ENCODE results near the gene ZSWIM6.
"Not testable (repeated sequence)": the region's sequence is repeated elsewhere in the genome, so short reads cannot be mapped to it uniquely, and the experiment has no call there.

ZSWIM6 gene

DNA sequence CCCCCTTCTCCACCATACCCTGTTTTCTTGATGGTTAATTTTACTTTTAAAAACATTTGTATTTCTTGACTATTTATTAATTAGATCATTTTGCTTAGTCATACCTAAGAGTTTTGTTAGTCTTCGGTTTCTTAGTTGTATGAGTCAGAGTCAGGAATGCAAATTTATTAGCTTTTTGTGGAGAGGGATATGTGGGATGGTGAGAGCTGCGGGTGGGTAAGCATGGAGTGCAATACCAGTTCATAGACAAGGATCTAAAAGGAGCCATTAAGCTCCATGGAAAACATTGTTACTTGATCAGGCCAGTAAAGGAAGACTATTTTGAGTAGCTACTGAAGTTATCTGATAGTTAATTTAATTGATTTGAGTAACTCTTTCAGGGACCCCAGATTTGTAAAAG is 77.5 kb downstream of the ZSWIM6 start:
- DNase-seq, result no peak

DNA sequence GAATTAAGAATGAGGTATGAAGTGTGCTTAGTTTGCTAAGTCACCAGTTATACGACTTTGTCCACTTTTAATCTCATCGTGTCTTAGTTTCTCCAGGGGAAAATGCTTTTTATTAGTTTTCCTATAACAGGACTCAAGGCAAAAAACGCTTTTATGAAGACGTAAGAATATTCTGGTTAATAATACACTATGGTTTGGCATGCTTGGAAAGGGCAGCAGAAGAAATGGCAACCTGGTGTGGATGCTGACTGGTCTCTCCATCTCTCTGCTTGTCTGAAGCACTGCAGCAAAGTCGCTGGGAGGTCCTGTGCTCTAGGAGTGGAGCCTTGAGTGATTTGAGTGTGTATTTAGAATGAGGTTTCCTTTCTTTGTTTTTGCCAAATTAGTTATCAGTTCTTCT is 78.8 kb downstream of the ZSWIM6 start:
- no peak for DNase-seq

DNA sequence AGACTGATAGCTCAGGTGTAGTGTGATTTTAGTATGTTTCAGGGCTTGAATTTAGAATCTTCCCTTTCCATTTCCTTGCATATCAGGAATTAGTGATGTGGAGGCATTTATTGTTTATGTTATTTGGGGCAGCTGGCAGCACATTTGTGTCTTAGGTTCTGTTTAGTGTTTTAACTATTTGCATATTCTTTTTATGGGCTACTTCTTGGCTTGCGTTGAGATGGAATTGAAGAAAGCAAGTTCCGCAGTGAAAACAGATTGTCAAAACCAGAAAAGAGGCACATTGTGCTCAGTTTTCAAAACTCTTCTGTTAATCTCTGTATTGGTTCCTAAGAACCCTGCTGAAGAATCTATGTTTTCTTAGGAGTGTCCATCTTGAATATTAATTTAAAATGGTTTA is 80.3 kb downstream of the ZSWIM6 start:
- DNase-seq, result no peak

DNA sequence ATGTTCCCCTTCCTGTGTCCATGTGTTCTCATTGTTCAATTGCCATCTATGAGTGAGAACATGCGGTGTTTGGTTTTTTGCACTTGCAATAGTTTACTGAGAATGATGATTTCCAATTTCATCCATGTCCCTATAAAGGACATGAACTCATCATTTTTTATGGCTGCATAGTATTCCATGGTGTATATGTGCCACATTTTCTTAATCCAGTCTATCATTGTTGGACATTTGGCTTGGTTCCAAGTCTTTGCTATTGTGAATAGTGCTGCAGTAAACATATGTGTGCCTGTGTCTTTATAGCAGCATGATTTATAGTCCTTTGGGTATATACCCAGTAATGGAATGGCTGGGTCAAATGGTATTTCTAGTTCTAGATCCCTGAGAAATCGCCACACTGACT is 81.1 kb downstream of the ZSWIM6 start:
- DNase-seq, result not testable (repeated sequence)

DNA sequence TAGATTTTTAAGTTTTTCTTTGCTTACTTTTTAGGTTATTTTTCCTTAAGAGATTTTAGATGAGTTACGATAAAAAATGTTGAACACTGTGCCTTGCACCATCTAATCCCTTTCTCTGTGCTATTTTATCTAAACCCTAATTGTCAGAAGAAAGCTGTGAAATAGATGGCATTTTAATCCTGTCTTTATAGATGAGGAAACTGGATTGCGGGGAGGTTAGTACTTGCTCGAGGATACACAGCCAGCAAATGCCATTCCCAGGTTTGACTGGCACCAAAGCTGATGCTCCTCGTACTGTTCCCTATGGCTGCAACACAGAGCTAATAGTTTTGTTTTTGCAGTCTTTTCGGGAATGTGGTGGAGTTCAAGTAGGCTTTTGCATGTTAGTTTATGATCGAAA is 82.7 kb downstream of the ZSWIM6 start:
- no peak for DNase-seq

DNA sequence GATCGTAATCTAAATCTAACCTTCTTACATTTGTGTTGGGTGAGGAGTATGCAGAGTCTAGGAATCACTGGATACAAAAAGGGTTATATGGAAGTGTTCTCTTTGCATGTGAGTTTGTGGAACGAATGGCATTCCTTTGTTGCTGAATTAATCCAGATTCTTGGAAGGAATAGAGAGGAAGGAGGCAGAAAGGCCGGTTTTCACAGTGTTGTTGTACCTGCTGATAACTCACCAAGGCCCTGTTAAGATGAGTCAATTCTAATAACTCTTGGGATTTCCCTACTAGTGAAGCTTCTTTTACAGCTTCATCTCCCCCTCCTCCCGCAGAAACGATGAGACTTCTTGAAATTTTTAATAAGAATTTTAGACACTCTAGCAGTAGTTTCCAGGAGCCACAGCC is 84.0 kb downstream of the ZSWIM6 start:
- DNase-seq, result no peak

DNA sequence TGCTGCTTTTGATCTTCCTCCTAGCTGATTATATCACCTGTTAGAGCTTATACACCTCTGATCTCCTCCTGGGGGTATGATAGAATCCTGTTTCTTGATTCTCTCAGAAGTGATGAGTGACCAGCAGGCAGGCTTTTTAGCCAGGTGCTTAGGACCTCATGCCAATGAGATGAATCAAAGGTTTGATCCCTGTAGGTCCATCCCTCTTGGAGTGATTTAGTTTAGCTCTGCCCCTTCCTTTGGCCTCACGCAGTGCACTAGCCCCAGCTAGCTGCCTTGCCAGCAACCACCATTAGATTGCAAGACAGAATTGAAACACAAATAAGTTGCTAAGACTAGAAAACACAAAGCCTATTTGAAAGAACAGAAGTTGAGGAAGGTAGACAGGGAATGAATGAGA is 84.4 kb downstream of the ZSWIM6 start:
- no peak for DNase-seq

DNA sequence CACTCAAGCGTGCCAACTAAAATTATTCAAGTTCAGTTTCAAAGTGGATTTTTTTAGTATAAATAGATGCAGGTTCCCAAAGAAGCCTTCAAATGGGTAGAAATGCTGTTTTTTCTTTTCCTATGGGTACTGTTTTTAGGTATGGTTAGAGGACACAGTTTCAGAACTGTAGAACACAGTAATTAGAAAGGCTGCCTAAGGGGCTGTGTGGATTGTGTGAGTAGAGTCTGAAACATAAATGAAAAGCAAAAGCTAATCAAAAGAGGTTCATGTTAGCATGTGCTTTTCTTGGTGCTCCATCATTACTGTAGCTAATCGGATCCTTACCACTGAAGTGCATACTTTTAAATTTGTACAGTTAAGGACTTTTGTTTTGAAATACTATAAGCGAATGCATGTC is 85.3 kb downstream of the ZSWIM6 start:
- DNase-seq, result no peak

DNA sequence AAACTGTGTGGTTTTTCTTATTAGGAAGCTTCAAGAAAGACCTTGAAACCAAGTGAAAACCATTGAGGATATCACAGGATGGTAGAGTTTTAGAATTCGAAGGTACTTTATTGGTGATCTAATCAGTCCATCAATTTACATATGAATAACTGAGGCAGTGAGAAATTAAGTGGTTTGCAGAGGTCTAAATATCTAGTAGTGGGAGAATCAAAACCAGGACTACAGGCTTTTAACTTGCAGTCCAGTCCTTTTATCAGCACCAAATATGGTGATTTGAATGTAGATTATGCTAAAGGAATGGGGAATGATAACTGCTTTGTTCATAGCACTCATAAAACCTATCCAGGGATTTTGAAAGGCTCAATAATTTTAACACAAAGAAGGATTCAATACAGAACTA is 85.8 kb downstream of the ZSWIM6 start:
- DNase-seq, result no peak

DNA sequence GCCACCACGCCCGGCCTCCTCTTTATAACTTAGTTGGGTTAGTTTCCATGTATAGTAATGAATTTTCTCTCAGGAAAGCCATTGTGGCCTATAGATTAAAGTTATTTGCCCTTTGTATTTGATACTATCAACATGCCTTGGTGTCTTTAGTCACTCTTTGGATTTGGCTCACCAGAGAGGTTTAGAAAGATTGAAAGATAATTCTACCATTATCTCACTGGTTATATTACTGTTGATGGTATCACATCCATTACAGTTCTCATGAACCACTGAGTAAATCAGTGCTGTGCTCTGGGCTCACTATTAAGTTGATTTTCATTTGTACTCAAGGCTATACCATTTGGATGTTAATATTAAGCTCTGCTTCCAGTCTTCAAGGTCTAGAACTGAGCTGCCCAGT is 87.0 kb downstream of the ZSWIM6 start:
- DNase-seq, result no peak

DNA sequence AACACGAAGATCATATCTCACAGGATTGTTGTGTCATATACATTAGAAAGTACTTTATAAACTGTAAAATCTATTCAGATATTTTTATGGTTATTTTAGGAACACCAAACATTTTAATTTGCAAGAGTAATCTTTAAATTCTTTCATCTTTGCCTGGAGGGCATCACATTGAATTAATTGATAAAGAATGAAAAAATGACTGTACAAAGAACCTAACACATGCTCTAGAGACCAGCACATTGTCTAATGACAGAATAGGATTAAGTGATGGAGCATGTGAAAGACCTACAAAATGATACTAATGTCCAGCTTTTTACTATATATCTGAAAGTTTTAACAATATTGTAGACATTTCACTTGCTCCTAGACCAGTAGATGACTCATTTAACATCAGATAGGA is 88.0 kb downstream of the ZSWIM6 start:
- no peak for DNase-seq

DNA sequence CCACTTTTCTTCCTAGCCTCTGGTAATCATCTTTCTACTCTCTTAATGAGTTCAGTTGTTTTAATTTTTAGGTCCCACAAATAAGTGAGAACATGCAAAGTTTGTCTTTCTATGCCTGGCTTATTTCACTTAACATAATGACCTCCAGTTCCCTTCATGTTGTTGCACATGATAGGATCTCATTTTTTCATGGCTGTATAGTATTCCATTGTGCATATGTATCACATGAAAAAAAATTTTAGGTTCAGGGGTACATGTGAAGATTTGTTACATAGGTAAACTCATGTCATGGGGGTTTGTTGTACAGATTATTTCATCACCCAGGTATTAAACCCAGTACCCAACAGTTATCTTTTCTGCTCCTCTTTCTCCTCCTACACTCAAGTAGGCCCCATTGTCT is 89.2 kb downstream of the ZSWIM6 start:
- DNase-seq, result not testable (repeated sequence)

DNA sequence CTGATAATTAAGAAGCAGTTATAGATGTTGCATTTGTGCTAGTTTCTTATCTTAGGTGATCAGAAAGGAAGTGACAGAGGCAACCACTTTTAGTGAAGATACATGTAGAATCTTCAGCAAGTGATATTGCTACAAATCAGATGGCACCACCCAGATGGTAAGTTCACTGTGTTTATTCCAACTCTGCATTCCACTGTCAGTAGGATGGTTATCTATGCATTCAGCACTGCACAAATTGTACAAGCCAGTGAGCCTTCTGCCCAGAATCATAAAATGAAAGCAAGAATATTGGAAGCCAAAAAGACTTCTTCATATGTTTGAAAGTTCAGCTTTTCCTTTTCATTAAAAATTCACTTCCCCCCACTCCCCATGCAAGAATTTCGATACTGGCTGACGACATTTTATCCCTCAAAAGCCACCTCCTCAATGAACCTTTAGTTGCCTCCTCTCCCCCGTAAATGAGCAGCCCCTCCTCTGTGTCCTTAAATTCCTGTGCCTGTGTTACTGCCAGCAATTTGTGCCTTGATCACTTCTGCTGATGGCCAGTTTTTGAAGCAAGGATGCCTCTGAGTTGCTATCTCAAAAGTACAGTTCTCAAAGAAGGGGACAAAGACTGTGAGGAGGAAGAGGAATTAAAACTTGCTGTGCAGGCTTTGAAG is 91.6 kb downstream of the ZSWIM6 start:
- no peak for DNase-seq

DNA sequence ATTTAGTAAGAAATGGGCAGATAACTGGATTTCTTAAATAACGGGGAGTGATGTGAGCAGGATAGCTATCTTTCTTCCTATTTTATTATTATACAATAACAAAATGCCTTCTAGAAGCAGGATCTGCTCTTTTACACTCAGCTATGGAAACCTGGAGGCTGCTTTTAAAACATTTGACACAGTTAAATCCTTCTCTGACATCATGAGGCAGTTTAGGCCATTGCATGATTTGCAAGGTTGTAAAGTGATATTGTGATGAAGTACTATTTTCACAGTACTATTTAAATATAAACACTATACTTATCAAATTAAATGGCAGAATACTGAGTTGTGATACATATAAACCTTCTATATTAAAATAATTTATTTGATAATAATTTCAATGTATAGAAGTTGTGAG is 93.9 kb downstream of the ZSWIM6 start:
- DNase-seq, result no peak

DNA sequence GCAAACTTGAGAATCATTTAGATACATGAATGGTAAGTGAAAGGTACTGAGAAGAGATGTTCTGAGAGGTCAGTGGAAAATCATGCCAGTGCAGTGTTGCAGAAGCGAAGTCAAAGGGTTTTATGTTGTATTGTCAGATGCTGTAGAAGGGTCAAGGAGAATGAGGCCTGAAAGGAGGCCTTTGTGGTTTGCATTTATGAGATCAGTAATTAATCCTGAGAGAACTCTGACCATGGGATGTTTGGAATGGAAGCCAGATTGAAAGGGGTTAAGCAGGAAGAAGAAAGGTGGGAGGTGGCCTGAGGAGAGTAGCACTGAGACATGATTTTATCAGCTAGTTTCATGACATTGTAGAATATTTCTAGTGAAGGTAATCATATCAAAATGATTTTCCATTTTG is 97.8 kb downstream of the ZSWIM6 start:
- no peak for DNase-seq

DNA sequence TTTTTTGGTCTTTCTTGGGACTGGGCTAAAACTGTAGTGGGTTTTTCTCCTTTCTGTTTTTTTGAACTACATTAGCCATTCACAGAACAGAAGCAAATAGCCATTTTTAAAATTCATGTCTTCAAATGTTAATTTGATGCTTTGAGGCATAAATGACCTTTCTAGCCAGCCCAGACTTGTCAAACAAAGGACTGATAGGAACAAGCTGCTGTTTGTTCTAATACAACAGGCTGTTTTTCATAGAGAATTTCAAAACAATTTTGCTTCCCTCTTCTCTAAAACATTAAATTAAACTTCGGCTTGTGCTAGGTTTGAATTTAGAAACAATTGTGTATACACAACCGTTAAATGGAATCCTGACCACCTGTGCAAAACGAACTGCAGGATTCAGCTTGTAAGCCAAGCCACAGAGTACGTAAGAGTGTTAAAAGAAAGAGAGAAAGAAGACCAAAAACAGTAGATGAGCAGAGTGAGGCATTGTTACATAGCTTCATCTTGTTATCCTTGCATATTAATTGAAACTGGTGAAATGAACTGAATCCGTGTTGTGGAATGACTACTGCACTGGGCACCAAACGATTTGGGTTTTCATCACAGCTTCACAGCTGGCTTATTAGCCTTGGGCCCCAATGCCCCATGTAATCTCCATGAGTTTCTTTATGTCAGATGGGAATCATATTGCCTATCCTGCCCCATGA is 100.0 kb downstream of the ZSWIM6 start:
- no peak for DNase-seq

DNA sequence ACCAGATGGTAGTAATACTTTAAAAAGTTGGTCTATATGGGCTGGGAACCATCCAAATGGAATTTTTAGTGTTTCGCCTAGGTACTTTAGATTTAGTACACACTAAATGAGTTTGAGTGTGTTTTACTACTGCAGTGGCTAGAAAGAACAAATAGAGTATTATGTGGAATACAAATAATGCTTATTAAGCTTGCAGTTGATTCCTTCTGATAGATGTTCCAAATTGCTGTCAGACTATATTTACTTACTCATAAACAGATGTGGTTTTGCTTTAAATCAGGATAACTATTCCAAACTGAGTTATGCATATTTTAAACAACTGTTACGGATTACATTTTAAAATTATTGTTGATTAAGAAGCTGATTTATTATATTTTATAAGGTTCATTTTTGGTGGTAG is 103.3 kb downstream of the ZSWIM6 start:
- DNase-seq, result no peak

DNA sequence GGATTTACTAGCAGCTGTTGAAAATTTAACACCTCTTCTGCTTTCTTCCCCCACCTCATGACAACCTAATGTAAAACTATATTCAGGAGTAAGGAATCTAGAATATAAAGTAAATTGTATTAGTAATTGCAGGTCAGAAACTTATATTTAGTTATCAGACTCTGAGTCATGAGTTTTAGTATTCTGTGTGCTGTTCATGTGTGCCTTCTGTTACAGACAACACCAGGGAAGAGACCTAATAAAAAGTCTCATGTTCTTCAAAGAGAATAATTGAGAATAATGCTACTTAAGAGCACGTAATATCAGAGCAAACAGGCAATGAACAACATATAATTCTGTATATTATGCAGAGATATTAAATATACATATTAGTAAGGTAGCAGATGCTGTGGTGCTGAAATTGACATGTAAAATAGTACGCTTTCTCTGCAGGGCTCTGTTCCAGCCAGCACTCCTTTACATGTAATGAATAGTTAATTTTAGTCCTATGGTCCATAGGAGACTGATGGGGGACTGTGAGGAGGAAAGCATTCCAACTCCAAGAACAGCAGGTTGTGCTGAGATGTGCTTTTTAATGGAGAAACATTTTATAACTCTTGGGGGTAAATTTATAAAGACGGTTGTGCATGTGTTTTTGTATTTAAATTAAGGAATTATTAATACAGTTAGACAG is 106.4 kb downstream of the ZSWIM6 start:
- no peak for DNase-seq

DNA sequence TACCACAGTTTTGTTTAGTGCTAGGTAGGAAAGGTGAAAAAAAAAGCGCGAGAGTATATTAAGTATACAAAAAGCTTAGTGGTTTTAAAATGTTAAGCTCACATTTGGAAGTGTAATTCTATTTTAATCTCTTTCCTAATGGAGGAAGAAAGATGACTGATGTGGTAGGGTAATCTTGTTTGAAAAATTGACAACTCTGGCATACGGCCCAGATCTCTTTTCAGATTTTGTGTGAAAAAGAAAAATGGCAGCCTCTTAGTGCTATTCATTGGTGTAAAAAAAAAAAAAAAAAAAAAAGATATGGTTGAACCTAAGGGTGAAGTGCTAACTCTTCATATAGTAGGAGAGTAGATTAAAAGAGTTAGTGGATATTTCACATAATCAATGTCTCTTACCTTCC is 108.0 kb downstream of the ZSWIM6 start:
- DNase-seq, result no peak

DNA sequence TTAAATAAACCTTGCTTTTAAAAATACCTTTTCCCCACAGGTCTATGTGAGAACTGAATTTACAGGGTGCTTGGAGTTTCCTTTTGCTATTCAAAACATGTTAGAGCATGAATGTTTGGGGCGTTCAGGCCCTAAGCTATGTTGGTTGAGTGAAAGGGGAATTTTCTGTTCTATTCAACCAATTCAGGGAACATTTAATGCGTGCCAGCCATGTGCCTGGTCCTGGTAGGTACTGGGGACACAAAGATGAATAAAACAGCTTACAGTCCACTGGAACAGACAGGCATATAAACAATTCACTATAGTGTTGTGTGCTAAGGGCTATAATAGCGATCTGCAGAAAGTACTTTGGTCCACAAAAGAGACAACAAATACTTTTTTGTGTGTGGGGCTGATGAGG is 108.5 kb downstream of the ZSWIM6 start:
- no peak for DNase-seq

DNA sequence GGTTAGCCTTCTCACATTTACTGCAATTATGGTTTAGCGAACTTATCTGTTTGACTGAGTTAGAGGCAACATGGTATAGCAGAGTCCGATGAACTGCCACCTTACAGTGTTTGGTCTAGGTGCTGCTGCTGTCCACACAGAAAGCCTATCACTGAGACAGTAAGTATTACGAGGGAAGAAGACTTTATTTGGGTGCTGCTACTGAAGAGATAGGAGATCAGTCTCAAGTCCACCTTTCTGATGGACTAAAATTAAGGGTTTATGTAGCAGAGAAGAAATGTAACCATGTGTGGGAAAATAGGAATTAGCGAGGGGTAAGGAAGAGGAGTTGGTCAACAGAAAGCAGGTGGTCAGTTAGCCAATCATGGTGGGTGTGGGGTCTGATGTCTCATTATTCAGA is 109.7 kb downstream of the ZSWIM6 start:
- DNase-seq, result no peak

DNA sequence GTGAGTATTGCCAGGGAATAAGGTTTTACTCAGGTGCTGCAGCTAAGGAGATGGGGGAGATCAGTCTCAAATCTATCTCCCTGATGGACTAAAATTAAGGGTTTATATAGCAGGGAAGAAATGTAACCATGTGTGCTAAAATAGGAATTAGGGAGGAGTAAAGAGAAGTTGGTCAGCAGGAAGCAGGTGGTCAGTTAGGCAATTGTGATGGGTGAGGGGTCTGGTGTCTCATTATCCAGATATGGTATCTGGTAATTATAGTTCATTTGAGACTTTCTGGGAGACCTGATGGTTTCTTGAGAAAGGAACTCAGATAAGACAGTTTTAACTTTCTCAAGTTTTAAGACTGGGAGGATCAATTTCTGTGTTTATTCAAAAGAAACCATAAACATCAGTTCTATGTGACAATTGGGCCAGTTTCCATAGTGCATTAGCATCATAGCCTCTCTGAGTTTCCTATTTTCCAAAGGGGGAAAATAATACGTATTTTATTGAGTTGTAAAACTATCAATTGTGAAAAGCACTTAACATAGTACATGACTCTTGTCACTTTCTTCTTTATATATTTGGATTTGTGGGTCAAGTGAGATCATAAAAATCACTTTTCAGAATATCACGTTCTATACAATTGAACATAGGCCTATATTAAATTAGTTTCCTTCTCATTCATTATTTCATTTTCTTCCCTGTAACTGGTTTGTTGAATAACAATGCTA is 115.9 kb downstream of the ZSWIM6 start:
- DNase-seq, result no peak

DNA sequence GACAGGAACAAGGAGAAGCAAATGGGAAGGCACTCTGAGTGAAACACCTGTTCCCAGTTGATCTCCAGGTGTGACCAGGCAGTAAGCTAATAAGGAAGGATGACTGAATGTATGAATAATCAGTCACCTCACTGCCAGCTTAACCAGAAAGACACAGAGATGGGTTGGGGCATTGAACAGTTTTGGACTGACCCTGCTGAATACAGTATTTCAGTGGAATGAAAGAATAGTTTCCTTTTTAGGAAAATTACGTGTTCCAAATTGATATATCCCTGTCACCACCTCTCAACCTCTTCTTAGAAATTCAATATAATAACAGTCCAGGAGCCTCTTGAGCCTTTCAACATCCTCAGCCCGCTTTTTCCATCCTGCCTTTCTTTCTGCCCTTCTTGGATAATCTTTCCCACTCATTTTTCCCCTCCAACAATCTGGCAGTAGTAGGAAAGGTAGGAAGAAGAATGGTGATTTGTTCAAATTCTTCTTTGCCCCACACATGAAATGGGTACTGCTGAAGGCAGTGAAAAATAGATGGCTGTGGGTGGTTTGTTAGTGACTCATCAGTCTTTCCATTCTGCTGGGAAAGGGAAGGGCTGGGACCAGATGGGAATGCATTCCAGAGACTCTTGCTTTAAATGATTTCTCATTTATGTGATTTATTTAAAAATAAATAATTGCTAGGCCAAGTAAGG is 117.9 kb downstream of the ZSWIM6 start:
- DNase-seq, result no peak

All from activated CD4-positive, alpha-beta T cell treated with anti-CD3 and anti-CD28 coated beads for 48 hours (primary cell).